Gastrocnemius medialis (tissue), 4 donors: ENCODE results near the gene TMPRSS9. TPM values are rescaled to one million over a fixed set of nuclear protein-coding genes. Genes with fewer than 3 reads are reported as not detected.

Source experiments
- ATAC-seq, 2 donors: fragments of 150-250 bp; one replicate each; pipeline ENCODE4 v1.9.1; 2016
- DNase-seq, 2 donors: peaks; one replicate each; pipeline ENCODE4 v3.0.0-alpha.2; 2019
- H3K27ac ChIP-seq, 4 donors: fragments of 200-600 bp; sonication (generic); 1 replicate in 1 of 4; 2 replicates in 3 of 4; pipeline ENCODE4 v1.5.1; 2016 to 2018; ENCODE audit warnings: mild to moderate bottlenecking in 2 of 4, moderate library complexity in 1 of 4
- H3K27me3 ChIP-seq, 3 donors: fragments of 200-600 bp; sonication (generic) in 2 of 3; 1 replicate in 1 of 3; 2 replicates in 2 of 3; pipeline versions ENCODE4 v1.5.1 to v1.6.0; 2016 to 2019; ENCODE audit warnings: mild to moderate bottlenecking in 1 of 3, moderate library complexity in 1 of 3
- H3K36me3 ChIP-seq, 2 donors: fragments of 200-600 bp; sonication (generic) in 1 of 2; one replicate each; pipeline ENCODE4 v1.5.1; 2017 to 2018
- H3K4me1 ChIP-seq, 2 donors: fragments of 200-600 bp; sonication (generic) in 1 of 2; one replicate each; pipeline ENCODE4 v1.5.1; 2016 to 2017; ENCODE audit warnings: mild to moderate bottlenecking in 2 of 2
- H3K4me3 ChIP-seq, 4 donors: fragments of 200-600 bp; sonication (generic) in 3 of 4; 1 replicate in 1 of 4; 2 replicates in 3 of 4; pipeline ENCODE4 v1.5.1; 2016 to 2019; ENCODE audit warnings: mild to moderate bottlenecking in 2 of 4
- H3K9me3 ChIP-seq, 3 donors: fragments of 200-600 bp; sonication (generic) in 2 of 3; 1 replicate in 1 of 3; 2 replicates in 2 of 3; pipeline ENCODE4 v1.5.1; 2016 to 2019
- POLR2A ChIP-seq, 2 donors: fragments of 450-650 bp; IDR thresholded peaks; one replicate each; pipeline ENCODE4 v1.6.1; 2017; ENCODE audit warnings: antibody characterized with exemption in 2 of 2, mild to moderate bottlenecking in 2 of 2, moderate library complexity in 2 of 2
- in situ Hi-C, 4 donors: fragments of 200-750 bp; cut with MboI; loops; one replicate each; pipeline versions ENCODE4 v1.15.0 to v1.8.0; 2017; ENCODE audit warnings: low sequenced_read_pairs in 4 of 4
- intact Hi-C: fragments of 100-400 bp; cut with DNase I; formaldehyde crosslinking; loops from one replicate; pipeline ENCODE4 v1.15.1; 2023; ENCODE audit warnings: low total_unique reads
- total RNA-seq, 4 donors: library from RNA; depleted of rRNA; stranded (reverse); fragments of >200 nt; gene quantifications; one replicate each; pipeline versions ENCODE4 v1.1.0 to v1.2.3, GENCODE V29; 2016
- TF ChIP-seq, protein P1 (sequence below), 5 experiments: fragments of 450-650 bp in 3 of 5; fragments of 200-600 bp in 2 of 5; sonication (generic) in 2 of 5; IDR thresholded peaks in 4 of 5; conservative IDR thresholded peaks in 1 of 5; 1 replicate in 4 of 5; 2 replicates in 1 of 5; pipeline ENCODE4 v1.5.1; 2016 to 2019; ENCODE audit warnings: antibody characterized with exemption in 5 of 5, mild to moderate bottlenecking in 3 of 5, moderate library complexity in 3 of 5

The TMPRSS9 gene
- total RNA-seq, 4 donors from 2014 or later = not detected

DNA sequence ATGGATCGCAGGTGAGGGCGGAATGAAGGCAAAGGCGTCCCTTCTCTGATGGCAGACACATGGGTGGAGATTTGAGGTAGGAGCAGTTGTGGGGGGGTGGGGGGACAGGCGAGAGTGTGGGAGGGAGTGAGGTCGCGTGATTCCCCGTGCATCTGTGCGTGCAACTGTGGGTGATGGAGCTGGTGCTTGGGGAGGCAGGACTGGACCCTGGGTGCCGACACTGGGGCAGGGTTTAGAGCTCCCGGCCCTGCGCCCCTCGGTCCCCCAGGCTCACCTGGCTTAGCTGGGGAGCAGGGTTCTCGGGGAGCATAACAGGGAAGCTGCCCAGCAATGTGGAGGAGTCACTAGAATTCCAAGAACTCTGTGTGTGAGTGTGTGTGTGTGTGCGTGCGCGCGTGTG lies 3.4 kb downstream of the TMPRSS9 start:
- H3K9me3 ChIP-seq = no peaks in the 10 kb centered on the region
- no peak overlapping the region for H3K27ac ChIP-seq
- H3K36me3 ChIP-seq = no peaks in the 10 kb centered on the region
- in situ Hi-C loops = no loop called here
- no peak for TF ChIP-seq POLR2A (IDR thresholded peaks at IDR 0.05)
- TF ChIP-seq, protein P1, sequence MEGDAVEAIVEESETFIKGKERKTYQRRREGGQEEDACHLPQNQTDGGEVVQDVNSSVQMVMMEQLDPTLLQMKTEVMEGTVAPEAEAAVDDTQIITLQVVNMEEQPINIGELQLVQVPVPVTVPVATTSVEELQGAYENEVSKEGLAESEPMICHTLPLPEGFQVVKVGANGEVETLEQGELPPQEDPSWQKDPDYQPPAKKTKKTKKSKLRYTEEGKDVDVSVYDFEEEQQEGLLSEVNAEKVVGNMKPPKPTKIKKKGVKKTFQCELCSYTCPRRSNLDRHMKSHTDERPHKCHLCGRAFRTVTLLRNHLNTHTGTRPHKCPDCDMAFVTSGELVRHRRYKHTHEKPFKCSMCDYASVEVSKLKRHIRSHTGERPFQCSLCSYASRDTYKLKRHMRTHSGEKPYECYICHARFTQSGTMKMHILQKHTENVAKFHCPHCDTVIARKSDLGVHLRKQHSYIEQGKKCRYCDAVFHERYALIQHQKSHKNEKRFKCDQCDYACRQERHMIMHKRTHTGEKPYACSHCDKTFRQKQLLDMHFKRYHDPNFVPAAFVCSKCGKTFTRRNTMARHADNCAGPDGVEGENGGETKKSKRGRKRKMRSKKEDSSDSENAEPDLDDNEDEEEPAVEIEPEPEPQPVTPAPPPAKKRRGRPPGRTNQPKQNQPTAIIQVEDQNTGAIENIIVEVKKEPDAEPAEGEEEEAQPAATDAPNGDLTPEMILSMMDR (IDR thresholded peaks at IDR 0.05 in 4 of 5, conservative IDR thresholded peaks at IDR 0.05 in 1 of 5) = no peak
- H3K4me1 ChIP-seq = no peaks in the 10 kb centered on the region
- no peak overlapping the region for H3K4me3 ChIP-seq
- peaks cover 33 to 44% (median 43%) of the 10 kb centered on the region in 3 donors for H3K27me3 ChIP-seq
- DNase-seq (no peak), ATAC-seq (no peak)
- intact Hi-C loops = no loop called here

GRCh38 chr19:2365201-2365970 lies 5.3 kb downstream of the TMPRSS9 start:
- DNase-seq (no peak), ATAC-seq (no peak)
- H3K36me3 ChIP-seq = no peaks in the 10 kb centered on the region
- H3K27ac ChIP-seq = no peak overlapping the region
- H3K9me3 ChIP-seq = no peaks in the 10 kb centered on the region
- H3K4me3 ChIP-seq = no peak overlapping the region
- no peaks in the 10 kb centered on the region for H3K4me1 ChIP-seq
- TF ChIP-seq POLR2A (IDR thresholded peaks at IDR 0.05) = no peak
- TF ChIP-seq, protein P1 (IDR thresholded peaks at IDR 0.05 in 4 of 5, conservative IDR thresholded peaks at IDR 0.05 in 1 of 5) = no peak
- intact Hi-C loops (no loop called here), in situ Hi-C loops (no loop called here)
- peaks cover 31 to 37% (median 37%) of the 10 kb centered on the region in 3 donors for H3K27me3 ChIP-seq

DNA sequence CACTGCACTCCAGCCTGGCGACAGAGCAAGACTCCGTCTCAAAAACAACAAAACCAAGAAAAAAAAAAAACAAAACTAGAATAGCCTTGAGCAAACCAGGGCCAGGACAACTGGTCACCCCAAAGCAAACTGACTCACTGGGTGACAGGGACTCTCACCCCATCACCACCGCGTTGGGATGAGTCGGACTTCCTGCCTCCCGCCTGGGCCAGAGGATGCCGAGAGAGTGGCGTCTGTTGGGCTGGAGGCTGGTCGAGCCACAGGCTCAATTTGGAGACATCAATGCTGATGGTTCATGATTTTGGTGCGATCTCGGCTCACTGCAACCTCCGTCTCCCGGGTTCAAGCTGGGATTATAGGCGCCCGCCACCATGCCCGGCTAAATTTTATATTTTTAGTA lies 11.6 kb downstream of the TMPRSS9 start:
- ATAC-seq (no peak), DNase-seq (no peak)
- Histone ChIP-seq H3K4me3 (no peak overlapping the region), H3K4me1 (peaks cover 0 to 2% of the 10 kb centered on the region in 2 donors), H3K9me3 (no peaks in the 10 kb centered on the region), H3K27me3 (no peaks in the 10 kb centered on the region), H3K27ac (no peak overlapping the region), H3K36me3 (no peaks in the 10 kb centered on the region)
- no peak for TF ChIP-seq POLR2A (IDR thresholded peaks at IDR 0.05)
- TF ChIP-seq, protein P1 (IDR thresholded peaks at IDR 0.05 in 4 of 5, conservative IDR thresholded peaks at IDR 0.05 in 1 of 5) = no peak
- intact Hi-C loops (no loop called here), in situ Hi-C loops (no loop called here)

GRCh38 chr19:2372076-2372612 lies 12.1 kb downstream of the TMPRSS9 start:
- Histone ChIP-seq H3K9me3 (no peaks in the 10 kb centered on the region), H3K4me3 (no peak overlapping the region), H3K27me3 (no peaks in the 10 kb centered on the region), H3K36me3 (no peaks in the 10 kb centered on the region), H3K27ac (no peak overlapping the region), H3K4me1 (peaks cover 0 to 5% of the 10 kb centered on the region in 2 donors)
- no peak for ATAC-seq
- in situ Hi-C loops = no loop called here
- DNase-seq = no peak
- intact Hi-C loops = no loop called here
- TF ChIP-seq, protein P1 (IDR thresholded peaks at IDR 0.05 in 4 of 5, conservative IDR thresholded peaks at IDR 0.05 in 1 of 5) = no peak
- no peak for TF ChIP-seq POLR2A (IDR thresholded peaks at IDR 0.05)
